Stomach (tissue), 4 donors: Measurements from ENCODE around the gene GALNS.

Source experiments
- CTCF ChIP-seq, 7 experiments: fragments of 450-650 bp in 4 of 7; fragments of 200-600 bp in 3 of 7; sonication (generic) in 3 of 7; IDR thresholded peaks; one replicate each; pipeline ENCODE4 v1.5.1; 2016 to 2019; ENCODE audit warnings: antibody characterized with exemption in 7 of 7, control low read depth in 2 of 7, mild to moderate bottlenecking in 1 of 7
- POLR2AphosphoS5 ChIP-seq, 3 donors: sonication (generic); formaldehyde crosslinking; IDR thresholded peaks; one replicate each; pipeline ENCODE4 v1.6.1; 2016; ENCODE audit warnings: antibody characterized with exemption in 3 of 3

- TF ChIP-seq CTCF (IDR thresholded peaks at IDR 0.05) (peak in 1 of 7 experiments; percentile 19), POLR2AphosphoS5 (IDR thresholded peaks at IDR 0.05) (peak in 1 of 3 donors; percentile 49)
These were observed 30.2 kb upstream of the GALNS start for GRCh38 chr16:88886845-88887521.
